T1000 (cell line): ENCODE results near the gene FGD5.

ENCODE experiments used
- DNase-seq: peaks from one replicate; lab custom pipeline; 2025; ENCODE audit warnings: mixed read lengths; lab: John Stamatoyannopoulos, UW

Gene FGD5, protein sequence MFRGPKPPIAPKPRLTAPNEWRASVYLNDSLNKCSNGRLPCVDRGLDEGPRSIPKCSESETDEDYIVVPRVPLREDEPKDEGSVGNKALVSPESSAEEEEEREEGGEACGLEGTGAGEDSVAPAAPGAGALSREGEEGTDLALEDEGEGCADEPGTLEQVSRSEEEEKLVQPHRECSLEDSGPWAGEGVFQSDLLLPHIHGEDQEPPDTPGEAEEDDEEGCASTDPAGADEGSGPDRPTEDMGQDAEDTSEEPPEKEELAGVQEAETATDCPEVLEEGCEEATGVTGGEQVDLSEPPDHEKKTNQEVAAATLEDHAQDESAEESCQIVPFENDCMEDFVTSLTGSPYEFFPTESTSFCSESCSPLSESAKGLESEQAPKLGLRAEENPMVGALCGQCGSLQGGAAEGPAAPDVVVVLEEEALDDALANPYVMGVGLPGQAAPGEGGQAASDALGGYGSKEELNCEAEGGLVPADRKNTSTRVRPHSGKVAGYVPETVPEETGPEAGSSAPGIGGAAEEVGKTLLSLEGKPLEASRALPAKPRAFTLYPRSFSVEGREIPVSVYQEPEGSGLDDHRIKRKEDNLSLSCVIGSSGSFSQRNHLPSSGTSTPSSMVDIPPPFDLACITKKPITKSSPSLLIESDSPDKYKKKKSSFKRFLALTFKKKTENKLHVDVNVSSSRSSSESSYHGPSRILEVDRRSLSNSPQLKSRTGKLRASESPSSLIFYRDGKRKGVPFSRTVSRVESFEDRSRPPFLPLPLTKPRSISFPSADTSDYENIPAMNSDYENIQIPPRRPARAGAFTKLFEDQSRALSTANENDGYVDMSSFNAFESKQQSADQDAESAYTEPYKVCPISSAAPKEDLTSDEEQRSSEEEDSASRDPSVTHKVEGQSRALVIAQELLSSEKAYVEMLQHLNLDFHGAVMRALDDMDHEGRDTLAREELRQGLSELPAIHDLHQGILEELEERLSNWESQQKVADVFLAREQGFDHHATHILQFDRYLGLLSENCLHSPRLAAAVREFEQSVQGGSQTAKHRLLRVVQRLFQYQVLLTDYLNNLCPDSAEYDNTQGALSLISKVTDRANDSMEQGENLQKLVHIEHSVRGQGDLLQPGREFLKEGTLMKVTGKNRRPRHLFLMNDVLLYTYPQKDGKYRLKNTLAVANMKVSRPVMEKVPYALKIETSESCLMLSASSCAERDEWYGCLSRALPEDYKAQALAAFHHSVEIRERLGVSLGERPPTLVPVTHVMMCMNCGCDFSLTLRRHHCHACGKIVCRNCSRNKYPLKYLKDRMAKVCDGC (N-terminal part only)

DNA sequence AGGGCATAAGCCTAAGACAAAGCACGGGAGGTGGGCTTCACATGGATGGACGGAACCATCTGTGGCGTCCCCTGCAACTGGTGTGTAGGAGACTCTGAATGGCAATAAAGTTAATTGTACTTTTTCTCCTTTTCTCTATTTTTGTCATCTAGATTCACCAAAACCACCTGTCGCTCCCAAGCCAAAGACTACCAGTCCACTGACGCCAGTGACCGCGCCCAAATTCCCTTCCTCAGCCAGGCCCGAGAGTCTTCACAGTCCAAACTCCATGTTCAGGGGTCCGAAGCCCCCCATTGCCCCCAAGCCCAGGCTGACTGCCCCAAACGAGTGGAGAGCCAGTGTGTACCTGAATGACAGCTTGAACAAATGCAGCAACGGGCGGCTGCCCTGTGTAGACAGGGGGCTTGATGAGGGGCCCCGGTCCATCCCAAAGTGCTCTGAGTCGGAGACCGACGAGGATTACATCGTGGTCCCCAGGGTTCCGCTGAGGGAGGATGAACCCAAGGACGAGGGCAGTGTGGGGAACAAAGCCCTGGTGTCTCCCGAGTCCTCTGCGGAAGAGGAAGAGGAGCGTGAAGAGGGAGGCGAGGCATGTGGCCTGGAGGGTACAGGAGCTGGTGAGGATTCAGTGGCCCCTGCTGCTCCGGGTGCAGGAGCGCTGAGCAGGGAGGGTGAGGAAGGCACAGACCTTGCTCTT, at the start of gene FGD5:
Gene FGD5, plus strand, starts transcription at position 159 of the 697 bp plus-strand sequence. Its CDS starts 110 bp downstream, at position 269.
- DNase-seq: no peak

DNA sequence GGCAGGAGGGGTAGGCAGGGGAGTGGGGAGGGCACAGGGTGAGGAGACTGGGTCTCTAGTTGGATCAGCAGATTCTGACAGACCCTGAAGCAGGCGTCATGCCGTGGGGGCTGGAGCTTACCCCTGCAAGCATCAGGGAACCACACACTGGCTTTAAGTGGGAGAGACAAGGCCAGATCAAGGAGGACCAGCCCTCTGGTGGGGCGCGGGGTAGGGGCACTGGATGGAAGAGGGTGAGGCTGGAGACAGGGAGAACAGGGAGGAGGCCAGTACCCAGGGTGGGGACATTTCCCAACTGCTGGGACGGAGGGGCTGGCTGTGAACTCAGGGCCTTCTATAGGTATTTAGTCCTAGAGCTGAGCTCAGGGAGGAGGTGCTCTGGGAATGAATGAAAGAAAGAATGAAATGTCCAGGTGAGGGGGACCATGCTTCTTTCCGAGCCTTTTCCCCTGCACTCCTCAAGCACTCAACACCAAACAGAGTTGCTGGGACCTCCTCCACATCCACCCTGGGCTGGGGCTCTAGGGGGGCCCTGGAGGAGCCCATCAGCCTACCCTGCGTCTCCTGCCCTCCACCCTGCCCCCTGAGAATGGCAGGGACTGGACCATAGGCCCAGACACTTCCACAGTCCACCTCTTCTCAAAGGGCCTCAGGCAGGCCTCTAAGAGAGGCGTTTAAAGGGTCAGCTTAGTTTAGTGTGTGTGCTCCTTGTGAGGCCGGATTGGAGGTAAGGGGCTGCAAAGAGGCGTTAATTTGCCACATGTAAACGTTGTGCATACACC, 49.0 kb upstream of the FGD5 start:
- no peak for DNase-seq

DNA sequence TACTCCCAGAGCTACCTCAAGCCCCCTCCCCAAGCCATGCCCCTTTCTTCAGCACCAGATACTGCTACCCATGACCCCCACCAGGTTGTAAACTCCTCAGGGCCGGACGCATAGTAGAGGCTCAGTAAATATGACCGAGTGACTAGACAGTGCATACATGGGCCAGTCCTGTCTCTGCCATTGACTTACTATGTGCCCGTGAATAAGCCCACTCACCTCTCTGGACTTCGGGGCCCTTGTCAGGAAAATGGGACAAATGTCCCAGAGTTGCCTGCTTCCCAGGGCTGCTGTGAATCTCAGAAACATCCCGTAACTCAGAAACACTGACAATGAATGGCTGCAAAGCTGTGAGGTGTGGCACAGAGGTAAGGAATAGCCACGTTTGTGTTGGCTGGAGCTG, 48.2 kb upstream of the FGD5 start:
- DNase-seq: no peak

DNA sequence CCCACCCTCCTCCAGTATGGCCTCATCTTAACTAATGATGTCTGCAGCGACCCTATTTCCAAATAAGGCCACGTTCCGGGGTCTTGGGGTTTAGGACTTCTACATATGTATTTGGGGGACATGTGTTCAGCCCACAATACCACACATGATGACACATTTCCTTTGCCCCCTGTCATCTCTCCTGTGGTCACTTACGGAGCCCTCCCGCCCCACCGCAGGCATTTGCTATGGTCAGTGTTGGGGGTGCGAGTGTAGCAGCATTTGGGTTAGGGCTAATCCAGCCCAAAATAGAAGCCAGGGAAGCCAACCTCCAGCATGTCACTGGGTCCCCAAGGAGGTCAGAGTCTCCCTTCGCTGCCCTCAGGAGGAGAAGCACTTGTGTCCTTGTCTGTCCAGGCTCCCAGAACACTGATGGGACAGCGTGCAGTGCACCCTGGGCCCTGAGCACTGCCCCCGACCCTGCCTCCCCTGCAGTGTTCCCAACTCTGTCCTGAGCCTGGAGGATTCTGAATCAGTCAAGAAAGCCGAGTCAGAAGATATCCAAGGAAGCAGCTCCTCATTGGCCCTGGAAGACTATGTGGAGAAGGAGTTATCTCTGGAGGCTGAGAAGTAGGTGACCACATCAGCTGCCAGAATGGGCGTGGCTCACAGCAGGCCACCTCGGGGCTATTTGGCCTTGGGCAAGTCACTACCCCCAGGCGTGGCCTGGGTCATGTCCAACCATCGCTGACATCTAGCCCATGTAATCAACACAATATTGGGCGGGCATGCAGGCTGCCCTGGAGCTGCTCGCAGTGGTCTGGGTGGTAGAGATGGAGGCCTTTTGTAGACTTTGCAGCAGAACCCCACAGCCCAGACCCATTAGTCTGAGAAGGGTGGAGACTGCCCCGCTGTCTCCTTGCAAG, 46.9 kb upstream of the FGD5 start:
- DNase-seq: no peak

DNA sequence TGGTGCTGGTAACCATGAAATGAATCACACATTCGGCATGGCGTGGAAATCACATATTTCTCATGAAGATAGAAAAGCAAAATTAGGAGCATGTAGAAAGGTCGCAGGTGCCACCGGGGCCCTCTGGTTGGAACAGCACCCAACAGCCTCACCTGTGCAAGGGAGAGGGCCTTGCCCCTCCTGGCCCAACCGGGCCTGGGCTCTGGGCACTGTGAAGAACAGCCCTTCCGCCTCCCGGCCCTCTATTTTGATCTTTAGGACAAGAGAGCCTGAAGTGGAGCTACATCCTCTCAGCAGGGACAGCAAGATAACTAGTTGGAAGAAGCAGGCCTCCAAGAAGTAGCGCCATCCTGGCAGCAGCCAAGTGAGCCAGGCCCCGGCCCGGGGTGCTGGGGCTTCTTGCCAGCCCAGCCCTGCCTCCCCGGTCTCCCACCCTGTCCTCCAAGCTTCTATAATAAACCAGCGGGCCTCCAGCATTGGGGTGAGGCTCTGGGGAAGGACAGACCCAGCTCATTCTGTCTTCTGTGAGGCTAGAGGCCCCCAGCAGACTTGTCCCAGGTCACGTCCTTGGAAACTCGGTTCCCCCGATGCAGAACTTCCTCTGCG, 46.1 kb upstream of the FGD5 start:
- DNase-seq: no peak

DNA sequence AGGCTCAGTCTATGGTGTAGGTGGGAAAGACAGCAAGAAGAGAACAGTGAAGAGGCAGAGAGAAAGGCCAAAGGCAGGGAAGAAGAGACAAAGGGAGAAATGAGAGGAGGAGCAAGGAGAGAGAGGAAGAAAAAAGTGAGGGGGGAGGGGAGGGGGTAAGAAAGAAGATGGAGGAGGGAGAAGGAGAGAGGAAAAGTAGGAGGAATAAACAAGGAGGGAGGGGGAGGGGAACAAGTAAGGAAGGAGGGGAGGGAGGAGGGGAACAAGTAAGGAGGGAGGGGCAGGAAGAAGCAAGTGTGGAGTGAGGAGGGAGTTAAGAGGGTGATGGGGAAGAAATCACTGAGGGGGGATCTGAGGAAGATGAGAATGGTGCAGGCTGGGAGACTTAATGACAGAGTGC, 45.5 kb upstream of the FGD5 start:
- DNase-seq: no peak

DNA sequence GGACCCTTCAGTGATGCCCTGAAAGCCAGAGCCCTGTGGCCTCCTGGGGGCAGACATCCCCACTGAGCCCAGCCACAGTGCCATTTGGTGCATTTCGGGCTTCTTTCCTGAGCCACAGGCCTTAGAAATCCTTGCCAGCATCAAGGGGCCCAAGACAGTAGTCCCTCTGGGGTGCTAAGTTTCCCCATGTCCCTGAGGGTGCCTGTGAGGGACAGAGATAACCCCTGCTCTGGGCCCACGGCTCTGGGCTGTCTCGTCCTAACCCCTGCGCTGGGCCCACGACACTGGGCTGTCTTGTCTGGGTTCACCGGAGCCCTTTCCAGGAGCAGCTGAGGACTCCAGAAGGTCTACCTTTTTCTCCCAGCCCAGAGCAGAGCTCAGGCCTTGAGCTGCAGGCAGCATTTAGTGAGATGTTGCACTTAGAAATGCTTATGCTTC, 45.1 kb upstream of the FGD5 start:
- DNase-seq: no peak

DNA sequence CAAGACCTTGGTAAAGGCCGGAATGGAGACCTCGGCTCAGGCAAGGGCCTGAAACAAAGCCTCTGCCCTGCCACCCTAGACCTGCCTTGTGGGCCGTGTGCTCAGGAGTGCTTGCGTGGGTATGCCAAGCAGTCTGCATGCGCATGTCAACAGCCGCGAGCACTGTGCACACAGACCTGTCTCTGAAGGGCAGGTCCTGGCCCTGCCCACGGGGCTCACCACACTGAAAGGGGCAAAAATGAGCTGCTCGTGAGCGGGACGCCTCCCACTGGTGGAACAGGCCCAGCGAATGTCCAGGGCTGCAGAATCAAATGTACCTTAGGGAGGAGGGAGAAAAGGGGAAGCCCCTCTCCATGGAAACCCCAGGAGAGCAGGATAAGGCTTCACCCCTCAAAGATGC, 44.3 kb upstream of the FGD5 start:
- DNase-seq: no peak

DNA sequence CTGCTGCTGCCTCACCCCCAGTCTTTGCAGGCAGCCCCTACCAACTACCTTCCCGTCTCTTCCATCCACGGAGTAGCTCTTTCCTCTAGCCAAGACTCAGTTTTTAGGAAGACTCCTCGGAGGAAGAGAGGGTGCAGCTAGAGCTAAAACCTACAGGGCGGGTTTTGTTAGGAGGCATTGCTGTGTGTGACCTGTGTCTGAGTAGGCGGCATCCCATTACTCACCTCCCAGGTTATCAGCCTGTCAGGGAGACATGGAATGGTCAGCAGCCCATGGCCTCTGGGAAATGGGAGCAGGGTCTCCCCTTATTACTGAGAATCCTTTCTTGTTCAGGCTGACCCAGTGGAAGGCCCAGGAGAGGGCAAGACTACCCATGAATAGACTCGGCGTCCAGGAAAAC, 43.8 kb upstream of the FGD5 start:
- no peak for DNase-seq

DNA sequence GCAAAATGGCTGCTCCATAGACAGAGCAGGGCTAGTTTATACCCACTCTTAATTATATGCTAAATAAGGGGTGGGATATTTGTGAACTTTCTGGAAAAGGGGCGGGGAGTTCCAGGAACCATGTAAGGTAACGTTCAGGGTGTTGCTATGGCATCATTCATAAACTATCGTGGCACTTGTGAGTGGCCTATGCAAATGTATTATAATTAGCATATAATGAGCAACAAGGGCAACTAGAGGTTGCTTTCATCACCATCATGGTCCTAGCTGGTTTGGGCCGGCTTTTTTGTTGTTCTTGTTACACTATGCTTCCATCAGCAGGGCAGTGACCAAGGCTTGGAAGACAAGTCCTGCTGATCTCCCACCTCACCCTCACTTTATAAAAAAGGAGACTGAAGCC, 43.2 kb upstream of the FGD5 start:
- DNase-seq: no peak

DNA sequence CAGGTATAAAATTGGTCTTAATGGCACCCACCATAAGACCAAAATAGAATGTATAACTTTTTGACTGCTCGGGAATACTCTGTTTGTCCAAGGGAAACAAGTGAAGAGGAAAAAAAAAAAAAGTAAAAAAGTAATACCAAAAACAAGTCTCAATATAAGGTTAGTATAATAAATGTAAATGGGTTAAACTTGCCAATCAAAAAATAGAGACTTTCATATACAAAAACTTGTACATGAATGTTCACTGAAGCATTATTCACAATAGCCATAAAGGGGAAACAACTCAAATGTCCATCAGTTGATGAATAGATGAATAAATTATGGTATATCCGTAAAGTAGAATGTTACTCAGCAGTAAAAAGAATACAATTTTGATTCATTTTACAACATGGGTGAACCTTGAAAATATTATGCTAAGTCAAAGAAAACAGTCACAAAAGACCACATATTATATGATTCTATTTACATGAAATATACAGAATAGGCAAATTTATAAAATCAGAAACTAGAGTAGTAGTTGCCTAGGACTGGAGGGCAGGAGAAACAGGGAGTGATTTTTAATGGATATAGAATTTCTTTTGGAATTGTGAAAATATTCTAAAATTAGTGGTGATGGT, 39.6 kb upstream of the FGD5 start:
- DNase-seq: no peak

DNA sequence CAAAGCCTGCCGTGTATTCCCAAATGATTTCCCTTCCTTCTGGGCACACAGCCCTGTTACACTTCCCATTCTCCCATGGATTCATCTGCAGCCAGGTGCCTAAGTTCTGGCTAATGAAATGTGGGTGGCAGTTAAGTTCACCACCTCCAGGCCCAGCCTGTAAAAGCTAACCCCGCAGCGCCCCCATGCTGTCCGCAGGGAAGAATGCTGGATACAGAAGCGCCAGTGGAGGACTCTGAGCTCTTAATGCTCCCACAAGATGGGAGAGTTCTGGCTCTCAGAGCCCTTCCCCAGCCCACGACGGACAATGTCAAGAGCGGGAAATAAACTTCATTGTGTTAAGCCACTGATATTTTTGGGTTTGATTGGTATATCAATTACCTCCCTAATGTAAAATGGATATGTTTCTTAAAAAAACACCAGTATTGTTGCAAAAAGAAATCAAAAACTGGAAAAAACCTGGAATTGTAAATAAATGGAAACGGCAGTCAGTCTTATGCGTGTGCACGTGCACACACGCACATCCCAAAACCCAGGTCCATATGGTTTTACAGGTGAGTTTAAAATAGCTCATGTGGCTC, 37.7 kb upstream of the FGD5 start:
- no peak for DNase-seq

DNA sequence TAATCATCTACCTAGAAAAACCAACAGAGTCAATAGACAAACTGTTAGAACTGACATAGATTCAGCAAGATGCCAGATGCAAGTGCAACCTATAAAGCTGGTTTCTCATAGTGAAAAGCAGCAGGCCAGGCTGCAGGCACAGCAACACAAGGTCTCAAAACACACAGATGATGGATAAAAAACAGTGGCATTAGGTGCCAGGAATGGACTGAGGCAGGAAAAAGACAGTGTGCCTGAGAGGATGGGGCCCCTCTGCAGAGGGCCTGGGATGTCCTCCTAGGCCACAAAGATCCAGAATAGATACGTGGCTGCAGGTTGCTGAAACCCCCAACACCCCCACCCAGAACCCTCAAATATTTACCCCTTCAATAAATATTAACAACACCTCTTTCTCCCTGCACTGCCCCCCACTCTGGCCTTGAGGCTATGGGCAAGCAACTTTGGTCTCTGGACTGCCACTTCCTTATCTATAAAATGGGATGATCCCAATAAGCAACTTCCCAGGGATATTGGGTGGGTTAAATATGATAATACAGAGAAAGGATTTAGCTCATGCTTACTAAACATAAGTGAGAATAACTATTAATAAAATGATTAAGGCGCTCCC, 35.2 kb upstream of the FGD5 start:
- no peak for DNase-seq

DNA sequence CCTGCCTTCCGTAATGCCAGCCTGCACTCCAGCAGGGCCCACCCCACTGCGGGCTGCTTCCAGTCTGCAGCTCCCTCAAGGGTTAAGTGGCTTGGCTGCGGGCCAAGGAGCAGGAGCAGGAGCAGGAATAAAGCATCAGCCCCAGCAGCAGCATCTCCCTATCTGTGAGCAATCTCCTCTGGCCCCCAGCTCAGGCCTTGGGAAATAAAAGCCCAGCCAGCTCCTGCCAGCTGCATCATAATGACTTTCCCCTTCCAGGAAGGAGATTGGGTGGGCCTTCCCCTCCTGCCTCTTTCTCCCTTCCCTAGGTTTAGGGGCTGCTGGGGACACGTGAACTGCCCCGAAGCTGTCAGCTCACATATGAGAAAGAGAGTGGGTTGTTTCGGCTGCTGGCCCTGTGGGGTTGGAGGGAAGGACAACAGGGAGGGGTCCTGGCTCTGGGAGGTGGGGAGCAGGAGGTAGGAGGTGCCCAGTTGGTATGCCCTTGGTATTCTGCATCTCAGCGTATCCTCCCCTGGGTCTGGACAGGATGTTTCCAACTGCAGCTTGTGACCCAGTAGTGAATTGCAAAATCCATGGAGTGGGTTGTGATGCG, 34.6 kb upstream of the FGD5 start:
- DNase-seq: no peak

DNA sequence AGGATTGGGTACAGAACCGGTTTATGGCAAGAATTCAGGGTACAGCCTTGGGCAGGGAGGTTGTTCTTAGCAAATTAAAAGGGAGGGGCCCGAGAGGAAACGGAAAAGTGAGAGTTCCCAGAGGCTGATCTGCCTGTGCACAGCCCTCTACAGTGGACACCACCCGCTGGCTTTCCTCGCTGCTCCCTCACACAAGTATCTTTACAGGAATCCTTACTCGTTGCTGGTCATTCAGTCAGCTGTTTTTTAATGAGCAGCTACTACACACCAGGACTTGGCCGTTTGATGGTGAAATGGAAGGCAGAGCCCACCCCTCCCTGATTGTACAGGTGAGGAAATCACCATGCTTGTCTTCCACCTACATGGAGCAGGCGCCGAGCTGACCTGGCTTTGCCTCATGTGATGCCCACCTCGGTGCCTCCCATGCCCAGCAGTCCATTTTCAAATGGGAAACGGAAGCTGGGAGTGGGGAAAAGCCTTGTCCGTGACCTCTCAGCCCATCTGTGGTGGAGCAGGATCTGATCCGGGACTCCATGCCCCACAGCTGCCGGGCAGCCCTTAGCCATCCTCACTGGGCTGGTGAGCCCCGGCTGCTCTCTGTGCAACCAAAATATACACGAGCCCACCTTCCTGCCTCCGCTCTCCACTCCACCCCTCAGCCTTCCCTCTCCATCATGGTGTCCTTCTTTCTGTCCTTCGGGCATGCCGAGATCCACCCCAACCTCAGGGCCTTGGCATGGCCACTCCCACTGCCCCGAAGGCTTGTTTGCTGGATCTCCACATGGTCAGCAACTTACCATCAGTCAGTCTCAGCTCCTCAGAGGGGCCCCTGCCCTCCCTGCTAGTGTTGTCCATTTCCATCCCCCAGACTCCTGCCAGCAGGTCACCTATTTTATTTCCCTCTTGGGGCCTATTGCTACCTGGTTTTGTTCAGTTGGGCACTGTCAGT, 33.3 kb upstream of the FGD5 start:
- DNase-seq: no peak

DNA sequence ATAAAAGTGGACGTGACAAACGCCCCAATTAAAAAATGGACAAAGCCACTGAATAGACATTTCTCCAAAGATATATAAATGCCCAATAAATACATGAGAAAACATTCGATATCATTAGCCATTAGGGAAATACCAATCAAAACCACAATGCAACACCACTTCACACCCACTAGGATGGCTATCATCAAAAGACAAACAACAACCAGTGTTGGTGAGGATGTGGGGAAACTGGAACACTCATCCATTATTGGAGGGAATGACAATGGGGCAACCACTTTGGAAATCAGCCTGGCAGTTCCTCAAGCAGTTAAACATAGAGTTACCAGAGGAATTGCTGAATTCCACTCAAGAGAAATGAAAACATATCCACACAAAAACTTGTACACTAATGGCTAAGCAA, 32.4 kb upstream of the FGD5 start:
- DNase-seq: no peak
